ENCODE results near the gene AP1G1.

GRCh38 chr16:71706046-71706445 is 102.6 kb downstream of the AP1G1 start:
- TF ChIP-seq ZNF687 (IDR thresholded peaks at IDR 0.05) (no peak), CTCF (IDR thresholded peaks at IDR 0.05 in 2 of 3, conservative IDR thresholded peaks at IDR 0.05 in 1 of 3; ENCODE audit: control insufficient read depth in 2 of 3, extremely low read depth in 1 of 3, insufficient read depth in 1 of 3, low read depth in 3 of 3, low read length in 3 of 3) (no peak), POLR2AphosphoS2 (IDR thresholded peaks at IDR 0.05; ENCODE audit: low read depth, low read length) (no peak)
